ENCODE results near the gene CPZ. TPM values are rescaled to one million over a fixed set of nuclear protein-coding genes. Genes with fewer than 3 reads are reported as not detected.

CPZ gene
- total and polyA plus RNA-seq, 2 of the 4 experiments (the other 2 are of a cell fraction): 0.90 to 10.3 TPM

- Histone ChIP-seq H3K14ac (replicated peaks; ENCODE audit: low read depth, low read length) (no peak overlapping the region), H3K79me1 (ENCODE audit: low read depth in 1 of 2, low read length in 2 of 2) (no peaks in the 10 kb centered on the region), H3K9me3 (ENCODE audit: control insufficient read depth, insufficient read depth, low read length) (no peaks in the 10 kb centered on the region), H3K4me1 (ENCODE audit: control insufficient read depth, insufficient read depth, low read length) (peaks cover 9% of the 10 kb centered on the region; the same call in 1 of the 2 replicates), H3K23ac (ENCODE audit: low read depth, low read length) (no peak overlapping the region), H2AFZ (replicated peaks; ENCODE audit: low read length, poor library complexity) (no peak overlapping the region), H3K36me3 (ENCODE audit: control insufficient read depth, insufficient read depth, low read length) (peaks cover 6% of the 10 kb centered on the region; the same call in 1 of the 2 replicates), H2AK5ac (ENCODE audit: low read depth, low read length) (no peak overlapping the region), H4K8ac (ENCODE audit: low read depth in 2 of 2, low read length in 2 of 2) (no peak overlapping the region), H2BK15ac (ENCODE audit: low read depth, low read length) (no peak overlapping the region), H4K5ac (ENCODE audit: low read depth, low read length) (no peak overlapping the region; the same call in 1 of the 2 replicates), H4K91ac (ENCODE audit: insufficient read depth, low read depth, low read length) (no peak overlapping the region), H3K9ac (ENCODE audit: low read depth, low read length) (peak overlapping the region; percentile 67; the same call in 1 of the 2 replicates), H3K56ac (ENCODE audit: extremely low read depth, insufficient read depth, low read length) (no peak overlapping the region), H3K4me2 (ENCODE audit: low read depth, low read length) (peak overlapping the region; percentile 49; the same call in 1 of the 2 replicates), H2BK20ac (ENCODE audit: low read depth, low read length) (no peak overlapping the region), H3K4me3 (ENCODE audit: insufficient read depth, low read depth, low read length) (peak overlapping the region; percentile 66), H3K18ac (ENCODE audit: low read depth, low read length) (no peak overlapping the region; the same call in 1 of the 2 replicates), H3K27me3 (ENCODE audit: control insufficient read depth, insufficient read depth, low read length) (peaks cover 36% of the 10 kb centered on the region), H3K4ac (ENCODE audit: low read depth, low read length) (no peak overlapping the region), H2BK5ac (ENCODE audit: low read depth, low read length, poor library complexity, severe bottlenecking) (no peak overlapping the region), H4K20me1 (ENCODE audit: insufficient read depth, low read length) (peaks cover 10% of the 10 kb centered on the region), H3K9me1 (ENCODE audit: insufficient read depth, low read length) (no peaks in the 10 kb centered on the region), H2BK120ac (ENCODE audit: low read depth, low read length) (no peak overlapping the region), H2AK9ac (replicated peaks; ENCODE audit: low read depth, low read length, poor library complexity) (peak overlapping the region; percentile 8), H3K27ac (ENCODE audit: insufficient read depth, low read length) (no peak overlapping the region)
- in situ Hi-C loops (cut with MboI; ENCODE audit: low sequenced_read_pairs) (loop anchor here (5.0 kb wide), 1 partner anchor 131 kb away; no protein-coding TSS in a partner anchor), dilution Hi-C loops (cut with HindIII; ENCODE audit: low sequenced_read_pairs, unreplicated experiment) (no loop called here), intact Hi-C loops (cut with micrococcal nuclease) (loop anchor here (1.0 kb wide), 2 partner anchors 121 to 125 kb away; no protein-coding TSS in a partner anchor)
- DNase-seq (no peak), ATAC-seq (ENCODE audit: low read depth) (peak; percentile 4)
- no peak for TF ChIP-seq SMC3 (IDR thresholded peaks at IDR 0.05; ENCODE audit: low read depth, low read length)
- TF ChIP-seq BHLHE40 (IDR thresholded peaks at IDR 0.05; ENCODE audit: low read depth, low read length): no peak
- TF ChIP-seq RFX5 (IDR thresholded peaks at IDR 0.05; ENCODE audit: low read depth, low read length): no peak
- TF ChIP-seq CEBPB (IDR thresholded peaks at IDR 0.05; ENCODE audit: low read depth, low read length): no peak
- no peak for TF ChIP-seq RCOR1 (IDR thresholded peaks at IDR 0.05; ENCODE audit: insufficient replicate concordance, low read length)
- no peak for TF ChIP-seq MXI1 (IDR thresholded peaks at IDR 0.05; ENCODE audit: borderline replicate concordance, low read depth, low read length)
- no peak for TF ChIP-seq POLR2A (IDR thresholded peaks at IDR 0.05; ENCODE audit: low read depth, low read length)
- no peak for TF ChIP-seq MAZ (IDR thresholded peaks at IDR 0.05; ENCODE audit: borderline replicate concordance, low read depth, low read length)
- TF ChIP-seq ELK1 (IDR thresholded peaks at IDR 0.05; ENCODE audit: borderline replicate concordance, low read depth, low read length): no peak
- TF ChIP-seq RAD21 (IDR thresholded peaks at IDR 0.05; ENCODE audit: low read length): no peak
- no peak for TF ChIP-seq NFE2L2 (IDR thresholded peaks at IDR 0.05; ENCODE audit: low read depth, low read length)
- no peak for TF ChIP-seq USF2 (IDR thresholded peaks at IDR 0.05; ENCODE audit: low read depth, low read length)
- ChIA-PET POLR2A (ENCODE audit: unreplicated experiment) (no interaction called here), CTCF (interaction anchor here (1.0 kb wide), 1 partner anchor 121 kb away, joined by 4 read pairs; no protein-coding TSS in a partner anchor)
- WGBS, 2 experiments (ENCODE audit: extremely low coverage in 2 of 2, insufficient read length in 1 of 2): 0% methylated on average over 1 of the region's 24 CpGs; no CpG with 5 or more reads in 1 of the 2 experiments
- no TSS peak for BruUV-seq (replicated peaks)
These were observed 915 bp downstream of the CPZ start for GRCh38 chr4:8593264-8594096.
